ENCODE results near the gene KLLN.
"Not testable (repeated sequence)": the region's sequence is repeated elsewhere in the genome, so short reads cannot be mapped to it uniquely, and the experiment has no call there.

The KLLN gene

GRCh38 chr10:87886635-87887034 lies 23.3 kb upstream of the KLLN start:
- H3K4me3 ChIP-seq (ENCODE audit: low read length), result no peak overlapping the region

GRCh38 chr10:87882555-87883294 lies 19.4 kb upstream of the KLLN start:
- no peak for TF ChIP-seq CTCF (conservative IDR thresholded peaks at IDR 0.05; ENCODE audit: low read length)
- no peak for DNase-seq (ENCODE audit: low read depth)
- H3K4me3 ChIP-seq (ENCODE audit: low read length), result no peak overlapping the region

More at GRCh38 chr10:87886635-87887034, 23.3 kb upstream of the KLLN start:
- no peak for DNase-seq (ENCODE audit: low read depth)
- TF ChIP-seq CTCF (conservative IDR thresholded peaks at IDR 0.05; ENCODE audit: low read length), result no peak

GRCh38 chr10:87881373-87882059 lies 18.2 kb upstream of the KLLN start:
- H3K4me3 ChIP-seq (ENCODE audit: low read length); DNase-seq (ENCODE audit: low read depth): not testable (repeated sequence)

- no peak for DNase-seq (ENCODE audit: low read depth)
- H3K4me3 ChIP-seq (ENCODE audit: low read length), result no peak overlapping the region
- no peak for TF ChIP-seq CTCF (conservative IDR thresholded peaks at IDR 0.05; ENCODE audit: low read length)
These were observed 17.0 kb upstream of the KLLN start for GRCh38 chr10:87880336-87880735.

GRCh38 chr10:87878664-87879459 lies 15.5 kb upstream of the KLLN start:
- no peak for TF ChIP-seq CTCF (conservative IDR thresholded peaks at IDR 0.05; ENCODE audit: low read length)
- DNase-seq (ENCODE audit: low read depth), result no peak
- no peak overlapping the region for H3K4me3 ChIP-seq (ENCODE audit: low read length)

- DNase-seq (ENCODE audit: low read depth), result no peak
- no peak overlapping the region for H3K4me3 ChIP-seq (ENCODE audit: low read length)
- no peak for TF ChIP-seq CTCF (conservative IDR thresholded peaks at IDR 0.05; ENCODE audit: low read length)
These were observed 12.7 kb upstream of the KLLN start for GRCh38 chr10:87875929-87876571.

GRCh38 chr10:87873656-87874055 lies 10.3 kb upstream of the KLLN start:
- no peak for DNase-seq (ENCODE audit: low read depth)
- H3K4me3 ChIP-seq (ENCODE audit: low read length), result no peak overlapping the region
- TF ChIP-seq CTCF (conservative IDR thresholded peaks at IDR 0.05; ENCODE audit: low read length), result no peak
